GM21515 (cell line): ENCODE measurements around the gene RAC2.
"Not testable (repeated sequence)": the region's sequence is repeated elsewhere in the genome, so short reads cannot be mapped to it uniquely, and the experiment has no call there.

Experiments
- ATAC-seq: cut with Tn5 transposase; IDR thresholded peaks from one replicate; pipeline ENCODE4 v1.9.1; 2021; ENCODE audit not compliant: unreplicated experiment

The RAC2 gene

DNA sequence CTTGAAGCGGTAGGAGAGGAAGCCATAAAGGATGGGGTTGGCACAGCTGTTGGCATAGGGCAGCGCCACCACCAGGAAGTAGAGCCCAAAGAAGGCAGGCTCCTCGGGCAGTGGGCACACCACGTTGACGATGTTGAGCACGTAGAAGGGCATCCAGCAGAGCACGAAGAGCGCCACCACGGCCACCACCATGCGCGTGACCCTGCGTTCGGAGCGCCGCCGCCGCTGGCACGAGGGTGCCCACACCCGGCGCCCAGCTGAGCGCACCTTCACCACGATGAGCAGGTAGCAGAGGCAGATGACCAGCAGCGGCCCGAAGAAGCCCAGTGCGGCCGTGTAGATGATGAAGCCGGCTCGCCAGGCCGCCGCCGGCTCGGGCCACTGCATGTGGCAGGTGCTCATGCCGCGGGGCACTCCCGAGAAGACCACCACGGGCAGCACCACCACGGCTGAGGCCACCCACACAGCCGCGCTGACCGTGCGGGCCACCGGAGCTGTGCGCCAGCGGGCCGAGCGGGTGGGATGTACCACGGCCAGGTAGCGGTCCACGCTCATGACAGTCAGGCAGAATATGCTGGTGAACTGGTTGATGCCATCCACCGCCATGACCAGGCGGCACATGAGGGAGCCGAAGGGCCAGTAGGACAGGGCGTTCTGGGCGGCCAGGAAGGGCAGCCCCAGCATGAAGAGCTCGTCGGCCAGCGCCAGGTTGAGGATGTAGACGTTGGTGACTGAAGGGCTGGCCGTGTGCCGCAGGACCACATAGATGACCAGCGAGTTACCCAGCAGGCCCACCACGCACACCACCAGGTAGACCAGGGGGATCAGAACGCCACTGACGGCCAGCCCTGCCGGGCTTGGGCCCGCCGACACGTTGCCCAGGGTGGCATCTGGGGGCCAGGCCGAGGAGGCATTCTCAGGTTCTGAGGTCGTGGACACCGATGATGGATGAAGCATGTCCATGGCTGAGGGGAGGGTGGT is 36.9 kb downstream of the RAC2 start:
- no peak for ATAC-seq

DNA sequence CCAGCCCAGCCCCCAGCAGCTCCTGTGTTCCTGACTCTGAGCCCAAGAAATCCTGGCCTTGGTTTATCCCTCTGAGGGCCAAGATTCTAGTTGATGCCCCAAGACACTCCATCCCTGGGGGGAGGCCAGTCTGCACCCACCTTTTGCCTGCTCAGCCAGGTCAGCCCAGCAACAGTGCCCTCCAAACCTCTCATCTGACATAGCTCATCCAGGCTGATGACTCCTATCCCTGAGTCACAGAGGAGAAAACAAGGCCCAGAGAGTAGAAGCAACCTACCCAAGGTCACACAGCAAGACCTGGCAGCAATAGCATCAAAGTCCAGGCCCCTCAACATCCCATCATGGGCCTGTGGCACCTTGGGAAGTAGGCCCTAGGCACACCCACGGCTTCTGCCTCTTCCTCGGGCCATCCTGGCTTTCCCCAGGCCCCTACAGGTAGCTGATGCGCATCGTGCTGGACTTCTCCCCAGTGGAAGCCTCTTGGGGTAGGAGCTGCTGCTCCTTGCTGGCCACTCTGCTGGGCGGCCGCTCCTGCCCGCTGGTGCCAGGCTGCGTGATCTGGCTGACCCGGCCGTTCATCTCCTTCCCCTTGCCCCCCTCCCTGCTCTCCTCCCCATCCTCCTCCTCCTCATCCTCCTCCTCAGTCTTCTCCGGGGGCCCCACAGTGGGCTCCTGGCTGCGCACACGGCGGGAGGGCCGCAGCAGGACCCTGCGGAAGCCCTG is 37.8 kb downstream of the RAC2 start:
- ATAC-seq = no peak

DNA sequence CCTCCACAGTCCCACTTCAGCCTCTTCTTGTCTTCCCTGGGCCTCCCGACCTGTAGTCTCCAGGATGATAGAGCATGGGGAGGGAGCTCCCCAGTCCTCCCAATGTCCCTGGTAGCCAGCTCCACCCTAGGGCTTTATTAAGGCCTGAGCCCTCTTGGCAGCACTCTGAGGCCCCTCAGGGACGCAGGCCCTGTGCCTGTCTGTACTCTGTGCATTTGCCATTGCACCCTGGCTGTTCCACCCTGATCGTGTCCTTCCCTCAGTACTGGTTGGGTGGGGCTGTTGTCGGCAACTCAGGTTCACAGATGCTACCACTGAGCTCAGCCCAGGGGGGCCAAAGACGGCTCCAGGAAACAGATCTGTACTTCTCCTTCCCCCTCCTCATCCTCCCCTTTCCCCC is 39.0 kb downstream of the RAC2 start:
- ATAC-seq = no peak

DNA sequence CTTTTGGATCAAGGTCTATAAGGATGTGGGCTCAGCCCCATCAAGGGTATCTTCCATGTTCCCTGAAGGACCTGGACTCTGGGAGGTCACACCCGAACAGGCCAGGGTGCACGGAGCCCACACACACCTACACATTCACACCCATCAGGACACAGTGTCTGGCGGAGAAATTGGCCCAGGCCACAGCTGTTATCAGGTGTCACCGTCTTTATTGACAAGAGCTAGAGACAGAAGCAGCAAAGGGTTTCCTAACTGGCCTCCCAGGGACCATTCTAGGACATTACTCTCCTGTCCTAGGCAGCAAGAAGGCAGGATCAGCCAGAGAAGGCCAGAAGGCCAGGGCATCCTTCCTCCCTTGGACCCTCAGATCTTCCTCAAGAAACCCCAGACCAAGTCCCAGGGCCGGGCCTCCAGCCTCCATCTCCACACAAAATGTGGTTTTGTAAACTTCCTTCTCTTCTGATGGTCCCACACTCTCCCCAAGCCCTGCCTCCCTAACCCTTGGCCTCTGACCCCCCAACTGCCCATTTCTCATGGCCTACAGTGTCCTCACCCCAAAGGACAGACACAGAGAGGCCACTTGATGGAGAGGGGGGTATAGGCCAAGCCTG is 39.9 kb downstream of the RAC2 start:
- ATAC-seq = no peak

DNA sequence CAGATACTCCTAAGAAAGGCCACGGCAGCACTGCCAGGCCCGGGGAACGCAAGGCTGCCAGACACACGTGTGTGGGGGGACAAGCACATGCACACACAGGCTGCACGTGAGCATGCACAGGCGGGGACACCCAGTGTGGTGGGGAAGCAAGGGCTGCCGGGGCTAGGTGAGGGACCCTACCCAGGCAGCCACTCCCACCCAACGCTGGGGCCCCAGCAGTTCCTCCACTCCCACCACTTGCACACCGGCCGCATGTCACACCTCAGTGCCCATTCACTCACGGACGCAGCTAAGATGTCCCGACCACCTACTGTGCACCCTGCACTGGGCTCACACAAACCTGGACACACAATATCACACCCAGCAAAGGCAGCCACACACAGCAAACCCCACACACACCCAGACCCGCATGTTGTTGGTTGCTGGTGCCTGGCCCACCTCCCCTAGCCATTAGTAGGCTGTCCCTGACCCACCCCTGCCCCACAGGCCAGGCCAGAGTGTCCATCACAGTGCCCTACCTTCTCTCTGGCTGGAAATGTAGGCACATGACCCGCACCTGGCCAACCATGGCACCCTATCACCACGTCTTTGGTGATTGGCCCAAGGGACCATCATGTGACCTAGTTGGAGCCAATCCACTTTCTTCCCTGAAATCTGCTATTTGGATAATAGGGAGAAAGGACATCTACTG is 40.6 kb downstream of the RAC2 start:
- ATAC-seq = no peak

DNA sequence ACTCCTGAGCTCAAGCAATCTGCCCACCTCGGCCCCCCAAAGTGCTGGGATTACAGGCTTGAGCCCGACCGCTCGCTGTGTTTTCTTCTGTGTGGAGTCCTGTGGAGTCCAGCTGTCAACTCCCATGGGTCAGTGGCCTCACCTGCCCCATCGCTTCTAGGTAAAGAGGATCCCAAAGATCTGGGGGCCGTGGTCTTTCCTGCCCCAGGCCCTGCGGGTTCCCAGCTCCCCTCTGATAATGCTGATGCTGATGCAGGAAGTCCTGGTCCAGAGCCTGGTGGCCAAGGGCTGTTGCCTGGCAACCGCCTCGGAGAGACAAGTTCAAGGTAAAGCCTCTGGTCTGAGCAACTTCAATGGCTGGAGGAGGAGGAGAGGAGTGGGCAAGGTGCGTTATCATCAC is 41.4 kb downstream of the RAC2 start:
- no peak for ATAC-seq

DNA sequence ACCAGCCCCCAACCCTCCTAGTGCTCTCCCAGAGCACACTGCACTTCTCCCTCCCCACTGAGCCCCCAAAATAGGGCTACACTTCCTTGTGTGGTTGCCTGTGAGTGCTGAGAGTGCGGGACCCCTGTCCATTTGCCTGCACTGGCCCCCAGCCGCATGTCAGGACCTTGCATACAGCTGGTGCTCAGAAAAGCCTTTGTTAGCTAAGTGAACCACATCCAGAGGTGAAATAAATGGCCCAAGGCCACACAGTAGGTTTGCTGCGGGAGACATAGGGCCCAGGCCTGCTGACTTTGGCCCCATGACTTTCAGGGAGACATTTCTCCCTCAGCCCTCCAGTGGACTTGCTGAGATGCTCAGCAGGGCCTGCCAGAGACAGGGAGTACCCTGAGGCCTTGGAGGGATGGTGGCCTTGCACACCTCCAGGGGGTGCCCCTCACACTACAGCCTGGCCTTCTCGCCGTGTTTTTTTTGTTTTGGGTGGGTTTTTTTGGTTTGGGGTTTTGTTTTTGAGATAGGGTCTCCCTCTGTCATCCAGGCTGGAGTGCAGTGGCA is 42.0 kb downstream of the RAC2 start:
- no peak for ATAC-seq

DNA sequence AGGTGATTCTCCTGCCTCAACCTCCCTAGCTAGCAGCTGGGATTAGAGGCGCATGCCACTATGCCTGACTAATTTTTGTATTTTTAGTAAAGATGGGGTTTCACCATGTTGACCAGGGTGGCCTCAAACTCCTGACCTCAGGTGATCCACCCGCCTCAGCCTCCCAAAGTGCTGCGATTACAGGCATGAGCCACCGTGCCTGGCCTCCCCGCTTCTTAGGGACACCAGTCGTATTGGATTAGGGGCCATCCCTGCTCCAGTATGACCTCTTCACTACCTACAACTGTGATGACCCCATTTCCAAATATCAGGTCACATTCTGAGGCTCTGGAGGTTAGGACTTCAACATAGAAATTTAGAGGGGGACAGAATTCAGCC is 42.6 kb downstream of the RAC2 start:
- not testable (repeated sequence) for ATAC-seq

DNA sequence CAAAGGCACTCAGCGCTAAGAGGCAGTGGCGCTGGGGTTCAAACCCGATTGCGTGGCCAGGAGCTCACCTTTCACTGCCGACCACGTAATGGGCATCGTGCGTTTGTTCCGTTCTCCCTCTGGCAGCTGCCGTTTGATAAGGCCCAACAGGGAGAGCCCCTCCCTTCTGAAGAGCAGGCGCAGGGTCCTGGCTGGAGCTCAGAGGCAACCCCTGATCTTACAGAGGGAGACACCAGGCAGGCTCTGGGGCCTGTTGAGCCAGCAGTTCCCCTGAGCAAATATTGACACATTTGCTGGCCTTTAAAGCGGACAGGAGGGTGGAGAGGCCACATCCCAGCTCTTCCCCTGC is 44.3 kb downstream of the RAC2 start:
- no peak for ATAC-seq

DNA sequence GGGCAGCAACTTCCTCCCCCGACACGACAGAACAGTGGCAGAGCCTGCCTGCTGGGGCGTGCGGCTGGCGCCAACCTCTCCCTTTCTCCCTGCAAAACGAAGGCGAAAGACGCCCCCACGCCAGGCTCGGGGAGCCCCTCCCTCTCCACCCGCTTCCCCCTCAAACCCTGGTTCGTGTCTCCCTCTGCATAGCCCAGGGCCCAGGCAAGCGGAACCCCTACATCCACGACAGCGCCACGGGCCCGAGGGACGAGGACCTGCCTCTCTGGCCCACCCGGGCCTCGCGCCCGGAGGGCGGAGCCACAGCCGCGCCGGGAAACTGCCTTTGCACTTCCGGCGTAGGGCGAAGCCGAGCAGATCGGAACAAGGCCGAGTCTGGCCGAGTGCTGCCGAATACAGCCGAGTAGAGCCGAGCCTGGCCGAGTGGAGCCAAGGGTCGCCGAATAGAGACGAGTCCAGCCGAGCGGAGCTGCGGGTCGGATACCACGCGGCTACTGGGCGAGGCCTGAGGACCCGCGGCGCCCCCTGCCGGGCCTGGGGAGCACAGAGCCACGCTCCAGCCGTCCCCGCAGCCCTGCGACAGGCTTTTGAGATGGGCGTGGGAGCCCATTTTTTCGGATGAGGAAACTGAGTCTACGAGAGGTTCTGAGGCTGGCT is 44.8 kb downstream of the RAC2 start:
- peak; percentile 84 for ATAC-seq

DNA sequence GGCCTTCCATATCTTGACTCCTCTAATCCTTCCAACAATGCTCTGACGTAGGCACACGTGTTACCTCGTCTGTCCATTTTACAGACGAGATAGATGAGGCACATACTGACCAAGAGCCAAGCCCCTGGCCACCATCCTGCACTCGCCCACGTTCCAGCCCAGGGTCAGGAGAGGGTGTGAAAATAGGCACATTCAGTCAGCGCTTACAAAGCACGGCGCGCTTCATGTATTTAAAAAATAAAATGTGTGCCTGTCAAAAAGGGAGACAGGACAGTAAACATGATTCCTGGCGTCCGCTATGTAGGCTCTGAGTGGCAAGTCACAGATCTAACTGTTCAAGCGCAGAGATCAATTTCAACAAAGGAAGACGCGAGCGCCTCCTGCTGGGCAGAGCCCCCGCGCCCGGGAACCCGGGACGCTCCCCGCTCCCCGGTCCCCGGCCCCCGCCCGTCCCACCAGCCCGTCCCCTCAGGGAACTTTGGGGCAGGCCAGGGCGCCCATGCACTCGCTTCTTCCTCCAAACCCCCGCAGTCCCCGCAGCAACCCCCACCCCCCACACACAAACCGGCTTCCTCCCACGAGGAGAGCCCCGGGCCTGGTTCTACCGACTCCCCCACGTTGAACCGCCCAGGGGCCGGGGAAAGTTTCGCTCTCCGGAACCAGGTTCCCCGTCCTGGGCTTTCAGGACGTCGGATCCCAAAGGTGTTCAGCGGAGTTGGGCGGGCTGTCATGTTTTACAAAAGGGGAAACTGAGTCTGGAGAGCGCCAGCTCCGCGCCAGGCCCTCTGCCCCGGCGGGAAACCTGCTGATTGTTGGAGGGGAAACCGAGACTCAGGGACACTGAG is 45.6 kb downstream of the RAC2 start:
- peak; percentile 24 for ATAC-seq

DNA sequence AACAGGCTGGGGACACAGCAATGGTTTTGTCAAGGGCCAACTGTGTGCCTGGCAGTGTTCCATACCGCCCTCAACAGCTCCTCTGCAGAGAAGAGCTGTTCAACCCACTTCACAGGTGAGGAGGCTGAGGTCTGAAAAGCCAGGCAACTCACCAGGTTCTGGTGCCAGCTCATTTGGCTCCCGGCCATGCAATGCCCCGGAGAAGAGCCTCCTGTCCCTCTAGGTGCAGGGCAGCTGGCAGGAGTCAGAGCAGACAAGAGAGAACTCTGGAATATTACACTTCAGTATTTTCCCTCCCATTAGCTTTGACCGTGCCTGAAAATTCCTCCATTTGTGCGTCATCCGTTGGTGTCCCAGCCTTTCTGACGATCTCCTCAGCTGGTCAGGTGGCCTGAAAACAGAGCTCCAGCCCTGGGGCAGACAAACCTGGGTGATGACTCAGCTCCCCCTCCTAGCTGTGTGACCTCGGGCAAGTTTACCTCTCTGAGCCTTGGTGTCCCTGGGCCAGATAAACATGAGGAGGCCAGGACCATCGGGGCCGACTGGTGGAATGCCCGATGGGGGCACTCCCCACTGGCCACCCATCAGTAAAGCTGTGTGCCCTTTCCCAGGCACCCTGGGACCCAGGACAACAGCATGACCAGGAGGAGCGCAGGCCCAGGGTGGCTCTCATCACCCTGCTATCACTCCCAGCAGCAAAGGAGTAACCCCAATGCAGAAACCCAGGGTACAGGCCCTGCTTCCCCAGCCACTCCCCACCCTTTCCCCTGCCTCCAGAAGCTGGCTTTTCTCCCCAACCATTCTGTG is 46.4 kb downstream of the RAC2 start:
- no peak for ATAC-seq

DNA sequence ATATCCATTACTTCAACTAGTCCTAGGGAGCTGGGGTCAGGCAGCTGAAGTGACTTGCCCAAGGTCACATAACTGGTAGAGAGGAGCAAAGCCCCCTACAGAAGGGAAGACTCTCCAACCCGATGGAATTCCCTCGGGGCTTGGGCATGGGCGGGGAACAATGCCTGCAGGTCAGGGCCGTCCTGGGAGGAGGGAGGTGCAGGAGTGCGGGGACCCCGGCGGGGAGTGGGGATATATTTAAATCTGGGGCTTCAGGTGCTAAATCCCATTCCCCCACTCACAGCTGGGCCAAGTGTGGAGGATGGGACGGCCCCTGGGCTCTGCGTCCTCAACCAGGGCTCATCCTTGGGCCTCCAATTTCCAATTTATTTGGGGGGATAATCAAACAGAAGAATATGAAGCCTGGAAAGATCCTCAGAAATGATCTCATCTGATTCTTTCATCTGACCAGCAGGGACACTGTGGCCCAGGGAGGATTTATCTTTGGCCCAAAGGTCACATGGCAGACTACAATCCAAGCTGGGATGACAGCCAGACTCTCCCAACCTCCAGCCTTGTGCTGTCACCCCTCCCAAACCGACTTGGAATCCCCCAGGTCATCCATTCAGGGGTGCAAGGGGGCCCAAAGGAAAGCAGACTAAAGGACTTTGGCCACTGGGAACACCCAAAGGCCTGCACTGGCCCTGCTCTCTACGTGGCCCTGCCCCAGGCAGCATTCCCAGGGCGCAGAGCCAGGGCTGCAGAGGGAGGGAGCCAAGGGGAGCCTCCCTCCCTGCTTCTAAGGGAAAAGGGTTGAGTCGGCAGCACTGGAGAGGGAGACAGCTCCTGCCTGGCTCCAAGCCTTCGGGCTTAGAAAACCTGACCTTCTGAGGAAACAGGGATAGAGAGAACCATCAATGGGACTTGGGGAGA is 47.3 kb downstream of the RAC2 start:
- no peak for ATAC-seq

DNA sequence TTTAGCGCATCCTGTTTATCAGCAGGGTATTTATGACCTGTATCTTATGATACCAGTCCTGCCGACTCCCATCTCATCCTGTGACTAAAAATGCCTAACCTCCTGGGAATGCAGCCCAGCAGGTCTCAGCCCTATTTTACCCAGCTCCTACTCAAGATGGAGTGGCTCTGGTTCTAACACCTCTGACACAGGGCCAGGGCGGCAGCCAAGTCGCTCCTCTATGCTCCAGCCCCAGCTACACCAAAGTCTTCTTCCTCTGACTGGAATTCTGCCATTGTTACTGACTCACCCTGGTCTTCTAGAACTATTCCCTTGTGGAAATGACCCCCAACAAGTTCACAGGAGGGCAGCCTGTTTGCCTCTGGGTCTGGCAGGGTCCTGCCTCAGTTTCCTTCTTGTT is 48.1 kb downstream of the RAC2 start:
- no peak for ATAC-seq

DNA sequence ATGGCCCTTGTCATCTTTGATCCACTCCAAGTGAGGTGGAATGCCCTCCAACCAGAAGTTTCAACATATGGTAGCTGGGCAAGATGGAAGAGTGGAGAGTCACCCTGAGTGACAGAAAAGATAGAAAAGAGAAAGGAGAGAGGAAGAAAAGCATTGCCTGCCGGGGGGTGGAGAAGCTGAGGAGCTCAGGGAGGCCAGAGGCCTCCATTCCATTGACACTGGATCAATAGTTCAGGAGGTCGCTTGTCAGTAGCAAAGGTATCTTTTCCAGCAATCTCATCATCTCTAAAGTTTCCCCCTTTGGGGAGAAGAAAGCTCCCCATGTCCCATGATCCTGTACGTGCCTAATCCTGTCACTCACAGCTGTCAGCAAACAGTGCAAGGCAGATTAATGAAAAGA is 49.3 kb downstream of the RAC2 start:
- no peak for ATAC-seq

DNA sequence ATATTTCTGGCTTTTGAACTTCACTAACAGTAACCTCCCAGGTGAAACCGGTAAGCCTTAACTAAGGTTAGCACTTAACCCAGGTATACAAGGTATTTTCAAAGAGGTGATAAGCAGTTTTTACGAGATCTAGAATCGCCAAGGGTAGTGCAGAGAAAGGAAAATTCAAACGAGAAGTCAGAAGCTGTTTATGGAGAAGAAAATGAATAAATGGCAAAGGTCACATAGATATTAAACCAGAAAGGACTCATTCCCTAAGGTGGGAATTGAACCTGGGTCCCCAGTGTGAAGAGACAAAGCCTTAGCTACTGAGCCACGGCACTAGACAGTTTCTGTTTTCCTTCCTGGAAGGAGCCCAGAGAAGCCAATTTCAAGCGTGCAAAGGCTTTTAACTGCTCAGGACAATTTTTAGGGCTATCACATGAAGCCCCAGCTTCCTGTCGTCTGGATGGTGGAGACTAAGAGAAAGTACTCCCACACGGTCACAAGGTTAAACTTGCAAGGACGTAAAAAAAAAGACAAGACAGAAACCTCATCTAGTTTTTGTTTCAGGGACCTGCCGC is 50.4 kb downstream of the RAC2 start:
- no peak for ATAC-seq

DNA sequence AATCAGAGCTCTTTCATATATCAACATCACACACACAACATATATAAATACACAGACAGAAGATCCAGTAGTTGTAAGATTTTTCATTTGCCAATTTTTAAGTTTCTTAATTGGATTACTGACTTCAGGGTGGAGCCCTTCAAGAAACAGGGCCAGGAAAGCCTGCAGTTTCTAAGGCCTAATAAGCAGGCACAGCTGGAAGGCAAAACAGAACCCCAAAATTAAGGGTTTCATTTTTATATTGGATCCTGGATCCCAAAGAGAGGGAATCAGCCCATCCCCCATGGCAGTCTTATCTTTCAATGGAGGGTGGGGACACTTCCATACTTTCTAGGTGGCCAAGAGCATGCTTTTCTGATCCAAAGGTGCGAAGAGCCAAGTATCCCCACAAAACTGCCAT is 51.3 kb downstream of the RAC2 start:
- no peak for ATAC-seq
